ENCODE results near the gene GTPBP6.
"Not testable (repeated sequence)": the region's sequence is repeated elsewhere in the genome, so short reads cannot be mapped to it uniquely, and the experiment has no call there.

Gene GTPBP6

DNA sequence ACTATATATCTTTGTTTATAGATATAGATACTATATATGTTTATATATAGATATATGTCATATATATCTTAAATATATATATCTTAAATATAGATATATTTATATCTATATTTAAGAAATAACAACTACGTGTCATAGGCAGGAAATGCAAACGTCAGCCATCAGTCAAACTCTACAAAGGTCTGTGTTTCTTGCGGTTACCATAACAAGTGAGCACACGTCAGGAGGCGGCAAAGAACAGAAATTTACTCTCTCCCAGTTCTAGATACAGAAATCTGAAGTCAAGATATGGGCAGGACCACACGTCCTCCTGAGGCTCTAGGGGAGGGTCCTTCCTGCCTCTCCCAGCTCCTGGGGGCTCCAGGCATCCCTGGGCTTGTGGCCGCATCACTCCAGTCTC, 30.9 kb downstream of the GTPBP6 start:
- peak; percentile 28 for DNase-seq

DNA sequence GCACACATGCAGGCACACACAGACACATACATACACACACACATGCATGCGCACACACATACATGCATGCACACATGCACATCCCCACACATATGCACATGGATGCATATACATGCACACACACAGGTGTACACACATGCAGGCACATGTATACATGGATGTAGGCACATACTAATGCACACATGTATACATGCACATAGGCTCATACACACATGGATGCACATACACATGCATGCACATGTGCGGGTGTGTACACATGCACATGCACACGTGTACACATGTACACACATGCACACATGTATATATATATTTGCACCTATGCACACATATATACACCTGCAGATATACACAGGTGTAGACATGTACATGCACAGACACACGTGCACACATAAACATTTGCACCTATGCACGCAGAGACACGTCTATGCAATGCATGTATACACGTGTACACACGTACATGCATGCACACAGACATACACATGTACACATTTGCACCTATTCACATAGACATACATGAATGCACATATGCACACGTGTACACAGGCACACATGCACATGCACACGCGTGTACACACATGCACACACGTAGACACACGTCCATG, 33.4 kb downstream of the GTPBP6 start:
- no peak for DNase-seq

DNA sequence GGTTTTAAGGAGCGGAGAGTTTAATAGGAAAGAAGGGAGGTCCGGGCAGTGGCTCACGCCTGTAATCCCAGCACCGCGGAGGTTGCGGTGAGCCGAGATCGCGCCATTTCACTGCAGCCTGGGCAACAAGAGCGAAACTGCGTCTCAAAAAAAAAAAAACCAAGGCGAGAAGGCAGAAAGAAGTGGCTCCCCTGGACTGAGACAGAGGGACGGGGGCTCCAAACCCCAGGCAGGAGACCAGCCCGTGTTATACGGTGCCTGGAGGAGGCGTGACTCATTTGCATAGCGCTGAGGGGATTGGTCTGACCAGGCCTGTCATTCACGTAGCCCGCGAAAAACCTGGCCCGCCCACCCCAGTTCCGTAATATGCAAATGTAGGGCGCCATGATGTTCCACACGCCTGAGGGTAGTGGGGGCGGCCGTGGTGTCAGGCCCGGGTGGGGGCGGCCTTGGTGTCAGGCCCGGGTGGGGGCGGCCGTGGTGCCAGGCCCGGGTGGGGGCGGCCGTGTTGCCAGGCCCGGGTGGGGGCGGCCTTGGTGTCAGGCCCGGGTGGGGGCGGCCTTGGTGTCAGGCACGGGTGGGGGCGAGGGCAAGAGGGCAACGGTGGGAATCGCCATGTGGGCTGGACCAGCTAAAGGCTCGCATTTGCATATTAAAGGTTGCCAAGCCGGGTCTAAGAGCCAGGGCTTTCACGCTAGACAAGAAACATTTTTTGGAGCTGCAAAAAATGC, 35.3 kb downstream of the GTPBP6 start:
- peak; percentile 90 for DNase-seq

DNA sequence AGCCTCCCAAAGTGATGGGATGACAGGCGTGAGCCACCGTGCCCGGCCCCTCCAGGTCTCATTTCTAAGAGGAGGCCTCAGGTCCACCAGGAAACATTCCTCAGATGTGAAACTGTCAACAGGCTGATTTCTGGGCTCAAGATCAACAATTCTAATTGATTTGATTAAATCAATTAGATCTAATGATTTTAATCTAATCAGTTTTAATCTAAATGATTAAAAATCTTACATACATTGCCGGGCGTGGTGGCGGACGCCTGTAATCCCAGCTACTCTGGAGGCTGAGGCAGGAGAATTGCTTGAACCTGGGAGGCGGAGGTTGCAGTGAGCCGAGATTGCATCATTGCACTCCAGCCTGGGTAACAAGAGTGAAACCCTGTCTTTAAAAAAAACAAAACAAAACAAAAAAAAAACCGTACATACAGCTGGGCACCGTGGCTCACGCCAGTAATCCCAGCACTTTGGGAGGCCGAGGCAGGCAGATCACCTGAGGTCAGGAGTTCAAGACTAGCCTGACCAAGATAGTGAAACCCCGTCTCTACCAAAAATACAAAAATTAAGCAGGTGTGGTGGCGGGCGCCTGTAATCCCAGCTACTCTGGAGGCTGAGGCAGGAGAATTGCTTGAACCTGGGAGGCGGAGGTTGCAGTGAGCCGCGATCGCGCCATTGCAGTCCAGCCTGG, 36.5 kb downstream of the GTPBP6 start:
- not testable (repeated sequence) for DNase-seq

DNA sequence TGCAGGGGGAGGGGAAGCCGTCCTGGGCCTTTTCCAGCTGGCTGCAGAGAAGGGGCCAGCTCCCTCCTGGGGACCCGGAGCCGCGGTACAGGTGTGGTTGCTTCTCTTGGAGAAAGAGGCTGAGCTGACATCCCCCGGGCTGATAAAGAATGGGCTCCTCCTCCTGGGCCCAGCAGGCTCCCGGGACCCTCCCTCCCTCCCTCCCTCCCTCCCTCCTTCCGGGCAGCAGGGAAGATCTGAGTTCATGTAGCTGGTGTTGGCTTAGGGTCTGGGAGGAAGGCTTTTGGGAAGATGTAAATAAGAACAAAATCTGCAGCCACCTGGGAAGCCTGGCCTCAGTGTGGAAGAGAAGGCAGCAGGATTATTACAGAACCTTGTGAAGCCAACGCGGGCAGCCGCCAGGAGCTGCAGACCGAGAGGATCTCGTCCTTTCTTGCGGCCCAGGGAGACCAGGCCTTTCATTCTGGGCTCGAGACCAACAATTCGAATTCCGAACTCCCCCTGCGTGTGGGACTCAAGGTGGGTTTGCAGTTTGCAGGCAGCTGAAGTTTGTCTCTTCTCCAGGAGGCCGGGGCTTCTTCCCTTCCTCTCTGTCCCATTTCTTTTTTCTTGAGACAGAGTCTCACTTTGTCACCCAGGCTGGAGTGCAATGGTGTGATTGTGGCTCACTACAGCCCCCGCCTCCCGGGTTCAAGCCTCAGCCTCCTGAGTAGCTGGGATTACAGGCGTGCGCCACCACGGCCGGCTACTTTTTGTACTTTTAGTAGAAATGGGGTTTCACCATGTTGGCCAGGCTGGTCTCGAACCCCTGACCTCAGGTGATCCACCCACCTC, 37.2 kb downstream of the GTPBP6 start, which contains the start of gene PLCXD1:
TSS of gene PLCXD1 (plus strand) at position 216 of the 834 bp plus-strand sequence. CDS start 2,807 bp downstream, outside the sequence.
- DNase-seq, result no peak

DNA sequence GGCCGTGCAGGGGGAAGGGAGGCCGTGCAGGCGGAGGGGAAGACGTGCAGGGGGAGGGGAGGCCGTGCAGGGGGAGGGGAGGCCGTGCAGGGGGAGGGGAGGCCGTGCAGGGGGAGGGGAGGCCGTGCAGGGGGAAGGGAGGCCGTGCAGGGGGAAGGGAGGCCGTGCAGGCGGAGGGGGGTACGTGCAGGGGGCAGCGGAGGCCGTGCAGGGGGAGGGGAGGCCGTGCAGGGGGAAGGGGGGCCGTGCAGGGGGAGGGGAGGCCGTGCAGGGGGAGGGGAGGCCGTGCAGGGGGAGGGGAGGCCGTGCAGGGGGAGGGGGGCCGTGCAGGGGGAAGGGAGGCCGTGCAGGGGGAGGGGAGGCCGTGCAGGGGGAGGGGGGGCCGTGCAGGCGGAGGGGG, 37.9 kb downstream of the GTPBP6 start:
- DNase-seq, result not testable (repeated sequence)

- not testable (repeated sequence) for DNase-seq
Measured at GRCh38 chrX:279757-280604, 38.6 kb downstream of the GTPBP6 start.

DNA sequence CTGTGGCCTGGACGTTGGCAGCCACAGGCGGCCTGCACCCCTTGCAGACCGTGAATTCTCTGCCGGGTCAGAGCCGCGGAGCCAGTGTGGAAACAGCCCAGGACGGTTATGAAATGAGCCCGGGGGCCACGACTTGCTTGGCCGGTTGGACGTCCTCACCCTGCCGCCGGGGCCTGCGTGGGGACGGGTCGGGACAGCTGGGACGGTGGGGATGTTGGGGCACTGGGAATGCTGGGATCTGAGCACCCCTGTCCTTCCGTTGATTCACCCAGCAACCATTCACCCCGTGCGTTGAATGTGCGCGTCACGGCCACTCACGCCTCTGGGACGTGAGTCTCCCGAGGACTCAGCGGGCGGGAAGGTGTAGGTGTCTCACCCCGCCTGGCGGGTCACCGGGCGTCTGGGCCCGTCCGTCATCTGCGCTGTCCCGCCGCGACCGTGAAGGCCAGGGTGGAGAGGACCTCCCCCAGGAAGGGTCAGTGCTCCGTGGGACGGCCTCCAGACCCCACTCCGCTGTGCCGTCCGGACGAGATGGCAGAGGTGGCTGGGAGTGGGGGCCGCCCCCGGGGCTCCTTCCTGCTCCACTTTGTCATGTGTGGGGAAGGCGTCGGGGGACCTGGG, 41.9 kb downstream of the GTPBP6 start:
- DNase-seq, result no peak

DNA sequence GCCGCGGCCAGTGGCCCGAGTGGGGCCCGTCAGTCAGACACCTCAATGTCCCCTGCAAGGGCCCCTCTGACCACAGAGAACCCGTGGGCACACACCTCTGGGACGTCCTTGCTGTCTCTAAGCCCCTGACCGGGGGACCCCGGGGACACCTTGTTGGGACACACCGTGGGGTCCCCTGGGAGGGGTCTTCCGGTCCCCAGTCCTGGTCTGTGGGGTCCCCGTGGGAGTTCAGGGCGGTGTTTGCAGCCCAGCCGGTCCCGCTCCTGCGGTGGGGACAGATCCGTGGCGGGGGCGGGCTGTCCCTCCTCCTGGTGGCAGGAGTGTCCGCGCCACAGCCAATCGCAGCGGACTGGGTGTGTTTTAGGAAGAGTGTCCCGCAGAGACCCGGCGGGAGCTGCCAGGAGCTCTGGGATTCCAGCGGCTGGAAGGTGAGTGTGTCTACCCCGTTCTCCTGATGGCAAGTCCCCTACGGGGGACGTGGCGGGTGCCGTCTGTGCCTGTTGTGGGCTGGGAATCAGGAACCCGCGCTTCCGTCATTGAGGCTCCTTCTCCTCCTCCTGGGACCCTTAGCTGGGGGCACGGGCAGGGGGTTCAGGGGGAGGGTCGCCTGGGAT, 42.5 kb downstream of the GTPBP6 start:
- peak; percentile 56 for DNase-seq

GRCh38 chrX:275476-275966, 43.1 kb downstream of the GTPBP6 start:
- DNase-seq, result no peak

DNA sequence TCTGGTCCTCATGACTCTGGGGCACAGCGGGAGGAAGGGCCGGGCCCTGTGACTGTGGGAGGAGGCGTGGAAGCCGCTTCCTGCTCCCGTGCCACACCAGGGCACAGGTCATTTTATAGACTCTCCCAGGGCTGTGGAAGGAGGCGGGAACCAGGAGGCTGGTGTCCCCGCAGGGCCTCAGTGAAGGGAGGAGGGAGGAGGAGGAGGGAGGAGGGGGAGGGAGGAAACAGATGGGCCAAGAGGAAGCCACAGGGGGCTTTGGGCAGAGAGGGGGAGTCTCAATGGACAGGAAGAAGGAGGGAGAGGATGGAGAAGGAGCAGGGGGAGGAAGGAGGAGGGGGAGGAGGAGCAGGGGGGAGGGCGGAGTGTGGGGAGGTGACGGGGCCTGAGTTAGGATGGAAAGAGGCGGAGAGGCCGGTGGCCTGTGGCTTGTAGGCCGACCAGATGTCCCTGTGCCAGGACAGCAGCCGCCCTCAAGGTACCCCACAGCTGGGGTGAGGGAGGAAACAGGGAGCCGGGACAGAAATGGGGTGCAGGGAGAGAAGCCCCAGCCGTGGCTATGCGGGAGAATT, 43.6 kb downstream of the GTPBP6 start:
- DNase-seq, result no peak

- no peak for DNase-seq
Measured at GRCh38 chrX:270848-271367, 47.7 kb downstream of the GTPBP6 start.

DNA sequence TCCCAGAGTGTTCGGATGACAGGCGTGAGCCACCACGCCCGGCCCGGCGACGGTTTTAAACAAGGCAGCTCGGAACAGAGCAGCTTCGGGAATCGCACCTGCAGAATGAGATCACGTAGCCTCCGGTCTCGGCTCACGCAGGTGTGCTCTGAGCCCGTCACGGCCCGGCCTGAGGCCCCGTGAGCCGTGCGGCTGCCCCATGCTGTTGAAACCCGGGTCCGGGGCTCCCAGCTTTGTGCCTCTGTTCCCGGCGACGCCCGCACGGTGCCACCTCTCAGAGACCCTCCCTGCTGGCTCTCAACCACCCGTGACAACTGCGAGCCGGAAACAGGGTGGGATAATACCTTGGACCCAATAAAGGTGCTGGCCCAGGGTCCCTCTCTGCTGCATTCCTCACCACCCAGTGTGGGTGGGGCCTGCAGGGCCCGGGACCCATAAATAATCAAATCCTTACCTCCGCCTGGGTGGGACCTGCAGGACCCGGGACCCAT, 50.8 kb downstream of the GTPBP6 start:
- no peak for DNase-seq

DNA sequence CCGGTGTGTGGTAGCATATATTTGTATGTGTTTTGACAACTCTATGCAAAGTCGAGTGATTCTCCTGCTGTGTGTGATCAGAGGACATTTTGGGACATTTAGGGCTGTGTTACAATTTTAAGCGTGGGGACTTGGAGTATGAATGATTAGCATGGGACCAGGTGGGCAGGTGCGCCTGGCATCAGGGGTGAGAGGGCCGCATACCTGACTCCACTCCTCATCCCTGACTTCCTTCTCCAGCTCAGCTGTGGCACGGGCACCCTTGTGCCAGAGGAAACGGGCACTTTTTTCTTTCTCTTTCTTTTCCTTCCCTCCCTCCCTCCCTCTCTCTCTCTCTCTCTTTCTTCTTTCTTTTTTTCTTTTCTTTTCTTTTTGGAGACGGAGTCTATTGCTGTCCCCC, 53.1 kb downstream of the GTPBP6 start:
- no peak for DNase-seq

DNA sequence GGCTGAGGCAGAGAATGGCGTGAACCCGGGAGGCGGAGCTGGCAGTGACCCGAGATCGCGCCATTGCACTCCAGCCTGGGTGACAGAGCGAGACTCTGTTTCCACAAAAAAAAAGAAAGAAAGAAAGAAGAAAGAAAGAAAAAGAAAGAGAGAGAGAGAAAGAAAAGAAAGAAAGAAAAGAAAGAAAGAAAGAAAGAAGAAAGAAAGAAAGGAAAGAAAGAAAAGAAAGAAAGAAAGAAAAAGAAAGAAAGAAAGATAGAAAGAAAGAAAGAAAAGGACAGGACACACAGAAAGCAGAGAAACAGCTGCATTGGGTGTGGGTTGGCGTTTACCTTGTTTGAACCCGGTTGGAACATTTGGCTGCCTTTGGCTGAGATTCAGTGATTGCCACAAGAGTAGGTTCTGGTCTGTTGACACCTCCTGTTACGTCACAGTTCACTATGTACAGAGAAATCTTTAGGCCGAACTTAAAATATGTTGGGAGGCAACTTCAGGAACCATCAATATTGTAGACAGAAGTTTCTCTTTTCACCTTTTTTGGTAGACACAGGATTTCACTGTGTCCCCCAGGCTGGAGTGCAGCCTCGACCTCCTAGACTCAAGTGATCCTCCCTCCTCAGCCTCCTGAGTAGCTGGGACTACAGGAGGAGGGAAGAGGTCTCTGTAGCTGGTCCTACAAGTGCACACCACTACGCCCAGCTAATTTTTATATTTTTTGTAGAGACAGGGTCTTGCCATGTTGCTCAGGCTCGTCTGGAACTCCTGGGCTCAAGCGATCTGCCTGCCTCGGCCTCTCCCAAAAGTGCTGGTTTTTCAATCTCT, 53.8 kb downstream of the GTPBP6 start:
- no peak for DNase-seq

DNA sequence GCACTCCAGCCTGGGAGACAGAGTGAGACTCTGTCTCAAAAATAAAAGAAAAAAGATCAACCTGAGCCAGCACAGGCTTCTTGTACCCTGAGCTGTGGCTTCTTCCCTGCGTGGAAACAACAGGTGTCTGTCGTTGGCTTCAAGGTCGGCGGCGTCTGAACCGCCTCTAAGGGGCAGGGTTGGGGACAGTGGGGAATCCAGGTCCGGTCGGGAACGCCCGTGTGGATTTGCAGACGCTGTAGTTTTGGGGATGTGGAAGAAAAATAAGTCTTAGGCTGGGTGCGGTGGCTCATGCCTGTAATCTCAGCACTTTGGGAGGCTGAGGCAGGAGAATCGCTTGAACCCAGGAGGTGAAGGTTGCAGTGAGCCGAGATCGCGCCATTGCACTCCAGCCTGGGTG, 54.6 kb downstream of the GTPBP6 start:
- DNase-seq, result not testable (repeated sequence)

- DNase-seq, result no peak
Measured at GRCh38 chrX:262381-262909, 56.2 kb downstream of the GTPBP6 start.

GRCh38 chrX:261919-262352, 56.7 kb downstream of the GTPBP6 start:
- no peak for DNase-seq
